ENCODE measurements around the gene SLX4IP.
"Not testable (repeated sequence)": the region's sequence is repeated elsewhere in the genome, so short reads cannot be mapped to it uniquely, and the experiment has no call there.

SLX4IP gene

DNA sequence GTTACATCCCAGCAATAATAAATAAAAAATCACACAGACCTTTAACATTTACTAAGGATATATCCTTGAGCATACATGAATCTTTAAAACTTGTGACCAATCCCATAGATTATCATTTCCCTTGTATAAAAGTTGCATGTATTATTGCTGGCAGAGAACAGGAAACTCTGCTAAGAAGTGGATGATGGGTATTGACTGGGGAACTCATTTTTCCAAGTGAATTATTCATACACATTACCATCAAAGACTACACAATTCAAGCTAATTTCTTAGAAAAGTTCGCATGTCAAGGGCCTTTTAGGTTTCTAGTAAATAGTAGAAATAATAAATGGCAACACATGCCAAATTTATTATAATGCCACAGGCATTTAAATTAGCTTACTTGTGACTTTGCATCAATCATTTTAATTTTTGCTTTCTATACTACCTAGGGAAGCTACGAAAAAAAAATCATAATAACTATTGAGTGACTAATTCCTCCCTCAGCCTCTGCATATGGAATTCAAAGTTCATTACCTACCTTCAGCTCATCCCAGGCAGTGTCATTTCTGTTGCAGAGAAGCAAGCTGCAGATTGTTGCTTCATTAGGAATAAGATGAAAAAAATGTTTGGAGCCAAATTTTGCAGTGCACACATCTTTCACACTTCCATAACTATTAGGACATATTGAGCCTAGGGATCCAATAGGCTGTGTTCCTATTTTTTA is 26.8 kb upstream of the SLX4IP start:
- Histone ChIP-seq H3K4me1 (ENCODE audit: control insufficient read depth, insufficient read depth, low read length) (no peaks in the 10 kb centered on the region), H3K27me3 (ENCODE audit: control insufficient read depth, insufficient read depth, low read length) (no peaks in the 10 kb centered on the region), H3K4me3 (ENCODE audit: low read depth, low read length) (no peak overlapping the region), H3K9ac (ENCODE audit: low read depth, low read length) (no peak overlapping the region), H3K9me3 (ENCODE audit: control insufficient read depth, insufficient read depth, low read length) (no peaks in the 10 kb centered on the region), H3K36me3 (ENCODE audit: control insufficient read depth, insufficient read depth, low read length) (peaks cover 4% of the 10 kb centered on the region)

GRCh38 chr20:10411673-10412072 is 23.4 kb upstream of the SLX4IP start:
- H3K9ac ChIP-seq (ENCODE audit: low read depth, low read length) = no peak overlapping the region
- no peak overlapping the region for H3K4me3 ChIP-seq (ENCODE audit: low read depth, low read length)
- H3K4me1 ChIP-seq (ENCODE audit: control insufficient read depth, insufficient read depth, low read length) = peaks cover 10% of the 10 kb centered on the region

DNA sequence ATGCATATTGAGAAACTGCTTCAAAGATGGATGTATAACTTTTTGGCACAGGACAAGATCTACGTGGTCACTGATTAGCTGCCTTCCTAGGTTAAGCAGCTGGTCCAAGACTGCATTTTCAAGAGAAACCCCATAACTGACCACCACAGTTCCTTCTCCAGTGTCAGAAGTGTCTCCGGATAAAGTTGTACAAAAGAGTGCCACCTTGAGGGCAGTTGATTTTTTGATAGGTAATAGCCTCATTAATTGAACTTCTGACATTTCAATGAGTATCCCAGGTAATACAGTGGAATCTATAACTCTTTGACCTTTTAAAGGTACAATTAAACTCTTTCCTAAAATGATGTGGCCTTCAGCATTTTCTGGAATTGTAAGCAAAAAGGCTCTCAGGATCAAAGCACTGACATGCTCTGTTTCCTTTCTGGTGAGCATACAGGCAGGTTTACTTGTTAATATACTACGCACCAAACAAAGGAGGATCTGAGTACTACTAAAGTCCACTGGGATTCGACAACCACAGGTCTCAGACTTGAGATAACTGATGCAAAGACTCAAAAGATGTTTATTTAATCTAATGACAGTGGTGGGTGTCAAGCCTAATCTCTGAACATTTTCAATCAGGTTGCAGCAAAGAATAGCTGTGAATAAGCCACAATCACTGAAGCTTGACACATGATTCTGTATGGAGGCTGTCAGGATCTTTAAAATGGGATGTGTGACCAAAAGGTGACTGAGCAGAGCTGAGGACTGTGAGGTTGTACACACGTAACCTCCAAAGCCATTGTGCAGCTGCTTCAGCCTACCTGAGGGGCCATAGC is 22.3 kb upstream of the SLX4IP start:
- no peak overlapping the region for H3K9ac ChIP-seq (ENCODE audit: low read depth, low read length)

More at GRCh38 chr20:10411673-10412072, 23.4 kb upstream of the SLX4IP start:
- Histone ChIP-seq H3K36me3 (ENCODE audit: control insufficient read depth, insufficient read depth, low read length) (no peaks in the 10 kb centered on the region), H3K9me3 (ENCODE audit: control insufficient read depth, insufficient read depth, low read length) (no peaks in the 10 kb centered on the region), H3K27me3 (ENCODE audit: control insufficient read depth, insufficient read depth, low read length) (no peaks in the 10 kb centered on the region)

GRCh38 chr20:10415013-10415650 is 20.0 kb upstream of the SLX4IP start:
- H3K9me3 ChIP-seq (ENCODE audit: control insufficient read depth, insufficient read depth, low read length) = no peaks in the 10 kb centered on the region
- H3K4me3 ChIP-seq (ENCODE audit: low read depth, low read length) = no peak overlapping the region
- H3K27me3 ChIP-seq (ENCODE audit: control insufficient read depth, insufficient read depth, low read length) = no peaks in the 10 kb centered on the region
- H3K9ac ChIP-seq (ENCODE audit: low read depth, low read length) = no peak overlapping the region
- H3K36me3 ChIP-seq (ENCODE audit: control insufficient read depth, insufficient read depth, low read length) = peaks cover 3% of the 10 kb centered on the region
- H3K4me1 ChIP-seq (ENCODE audit: control insufficient read depth, insufficient read depth, low read length) = peaks cover 10% of the 10 kb centered on the region

More for the DNA sequence above, 22.3 kb upstream of the SLX4IP start:
- peaks cover 10% of the 10 kb centered on the region for H3K4me1 ChIP-seq (ENCODE audit: control insufficient read depth, insufficient read depth, low read length)
- no peaks in the 10 kb centered on the region for H3K9me3 ChIP-seq (ENCODE audit: control insufficient read depth, insufficient read depth, low read length)
- peaks cover 3% of the 10 kb centered on the region for H3K36me3 ChIP-seq (ENCODE audit: control insufficient read depth, insufficient read depth, low read length)
- no peak overlapping the region for H3K4me3 ChIP-seq (ENCODE audit: low read depth, low read length)
- H3K27me3 ChIP-seq (ENCODE audit: control insufficient read depth, insufficient read depth, low read length) = no peaks in the 10 kb centered on the region

GRCh38 chr20:10417218-10417617 is 17.9 kb upstream of the SLX4IP start:
- H3K27me3 ChIP-seq (ENCODE audit: control insufficient read depth, insufficient read depth, low read length); H3K9me3 ChIP-seq (ENCODE audit: control insufficient read depth, insufficient read depth, low read length); H3K4me3 ChIP-seq (ENCODE audit: low read depth, low read length); H3K9ac ChIP-seq (ENCODE audit: low read depth, low read length); H3K36me3 ChIP-seq (ENCODE audit: control insufficient read depth, insufficient read depth, low read length): not testable (repeated sequence)
- H3K4me1 ChIP-seq (ENCODE audit: control insufficient read depth, insufficient read depth, low read length) = peaks cover 10% of the 10 kb centered on the region

GRCh38 chr20:10419550-10420133 is 15.5 kb upstream of the SLX4IP start:
- H3K9ac ChIP-seq (ENCODE audit: low read depth, low read length) = no peak overlapping the region

GRCh38 chr20:10423735-10424134 is 11.4 kb upstream of the SLX4IP start:
- H3K36me3 ChIP-seq (ENCODE audit: control insufficient read depth, insufficient read depth, low read length) = no peaks in the 10 kb centered on the region

More at GRCh38 chr20:10419550-10420133, 15.5 kb upstream of the SLX4IP start:
- no peaks in the 10 kb centered on the region for H3K27me3 ChIP-seq (ENCODE audit: control insufficient read depth, insufficient read depth, low read length)
- peaks cover 3% of the 10 kb centered on the region for H3K36me3 ChIP-seq (ENCODE audit: control insufficient read depth, insufficient read depth, low read length)
- peaks cover 10% of the 10 kb centered on the region for H3K4me1 ChIP-seq (ENCODE audit: control insufficient read depth, insufficient read depth, low read length)
- H3K4me3 ChIP-seq (ENCODE audit: low read depth, low read length) = no peak overlapping the region
- no peaks in the 10 kb centered on the region for H3K9me3 ChIP-seq (ENCODE audit: control insufficient read depth, insufficient read depth, low read length)

DNA sequence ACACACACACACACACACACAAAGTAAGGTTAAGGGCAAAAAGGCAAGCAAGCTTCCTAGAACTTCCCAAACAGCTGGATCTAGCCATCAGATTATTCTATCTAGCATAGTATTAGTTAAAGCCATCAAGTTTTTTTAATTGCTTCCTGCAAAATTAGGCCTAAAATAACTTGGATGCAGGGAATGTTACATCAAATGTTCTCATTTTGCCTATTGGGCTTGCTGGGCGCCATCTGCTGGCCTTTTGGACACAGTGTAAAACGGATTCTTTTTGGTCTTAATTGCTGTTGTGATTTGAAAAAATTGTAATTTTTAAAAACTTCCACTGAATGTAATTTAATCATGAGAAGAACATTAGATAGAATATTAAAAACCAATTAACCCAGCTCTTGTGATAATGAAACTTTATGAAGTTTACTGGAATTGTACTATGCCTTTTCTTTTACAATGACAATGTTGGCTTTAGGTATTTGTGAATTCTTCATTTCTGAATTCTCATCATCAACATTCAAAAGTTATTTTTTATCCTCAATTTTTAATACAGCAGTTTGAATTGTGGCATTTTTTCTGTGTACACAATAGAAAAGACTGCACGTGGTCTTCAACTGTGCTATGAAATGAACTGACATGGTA is 7.9 kb upstream of the SLX4IP start:
- no peak overlapping the region for H3K9ac ChIP-seq (ENCODE audit: low read depth, low read length)
- H3K9me3 ChIP-seq (ENCODE audit: control insufficient read depth, insufficient read depth, low read length) = no peaks in the 10 kb centered on the region
- H3K27me3 ChIP-seq (ENCODE audit: control insufficient read depth, insufficient read depth, low read length) = no peaks in the 10 kb centered on the region
- H3K4me1 ChIP-seq (ENCODE audit: control insufficient read depth, insufficient read depth, low read length) = peaks cover 14% of the 10 kb centered on the region
- no peak overlapping the region for H3K4me3 ChIP-seq (ENCODE audit: low read depth, low read length)
- no peaks in the 10 kb centered on the region for H3K36me3 ChIP-seq (ENCODE audit: control insufficient read depth, insufficient read depth, low read length)

More at GRCh38 chr20:10423735-10424134, 11.4 kb upstream of the SLX4IP start:
- Histone ChIP-seq H3K4me1 (ENCODE audit: control insufficient read depth, insufficient read depth, low read length) (peaks cover under 1% of the 10 kb centered on the region), H3K9me3 (ENCODE audit: control insufficient read depth, insufficient read depth, low read length) (no peaks in the 10 kb centered on the region), H3K27me3 (ENCODE audit: control insufficient read depth, insufficient read depth, low read length) (no peaks in the 10 kb centered on the region), H3K4me3 (ENCODE audit: low read depth, low read length) (no peak overlapping the region), H3K9ac (ENCODE audit: low read depth, low read length) (no peak overlapping the region)

DNA sequence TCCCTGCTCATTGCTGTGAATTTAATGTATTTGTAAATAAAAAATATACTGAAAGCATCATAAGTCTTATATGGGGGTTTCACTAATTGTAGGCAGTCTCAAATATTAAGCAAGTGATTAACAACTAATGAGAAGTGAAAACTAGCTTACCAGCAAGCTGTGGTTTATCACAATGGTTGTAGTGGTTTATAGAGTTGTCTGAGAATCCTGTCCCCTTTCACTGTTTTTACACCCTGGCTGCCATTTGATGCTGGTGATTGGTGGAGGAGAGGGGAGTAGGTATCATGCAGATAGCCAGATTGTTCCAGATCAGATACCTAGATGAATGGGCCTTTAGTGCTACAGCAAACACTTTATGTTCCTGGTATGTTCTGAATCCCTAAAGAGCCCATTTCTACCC is 7.1 kb upstream of the SLX4IP start:
- Histone ChIP-seq H3K4me3 (ENCODE audit: low read depth, low read length) (no peak overlapping the region), H3K9ac (ENCODE audit: low read depth, low read length) (no peak overlapping the region), H3K36me3 (ENCODE audit: control insufficient read depth, insufficient read depth, low read length) (no peaks in the 10 kb centered on the region), H3K27me3 (ENCODE audit: control insufficient read depth, insufficient read depth, low read length) (no peaks in the 10 kb centered on the region), H3K9me3 (ENCODE audit: control insufficient read depth, insufficient read depth, low read length) (no peaks in the 10 kb centered on the region), H3K4me1 (ENCODE audit: control insufficient read depth, insufficient read depth, low read length) (peaks cover 15% of the 10 kb centered on the region)

GRCh38 chr20:10429443-10429981 is 5.6 kb upstream of the SLX4IP start:
- Histone ChIP-seq H3K4me3 (ENCODE audit: low read depth, low read length) (no peak overlapping the region), H3K9me3 (ENCODE audit: control insufficient read depth, insufficient read depth, low read length) (no peaks in the 10 kb centered on the region), H3K27me3 (ENCODE audit: control insufficient read depth, insufficient read depth, low read length) (no peaks in the 10 kb centered on the region), H3K9ac (ENCODE audit: low read depth, low read length) (no peak overlapping the region), H3K4me1 (ENCODE audit: control insufficient read depth, insufficient read depth, low read length) (peaks cover 15% of the 10 kb centered on the region), H3K36me3 (ENCODE audit: control insufficient read depth, insufficient read depth, low read length) (no peaks in the 10 kb centered on the region)

DNA sequence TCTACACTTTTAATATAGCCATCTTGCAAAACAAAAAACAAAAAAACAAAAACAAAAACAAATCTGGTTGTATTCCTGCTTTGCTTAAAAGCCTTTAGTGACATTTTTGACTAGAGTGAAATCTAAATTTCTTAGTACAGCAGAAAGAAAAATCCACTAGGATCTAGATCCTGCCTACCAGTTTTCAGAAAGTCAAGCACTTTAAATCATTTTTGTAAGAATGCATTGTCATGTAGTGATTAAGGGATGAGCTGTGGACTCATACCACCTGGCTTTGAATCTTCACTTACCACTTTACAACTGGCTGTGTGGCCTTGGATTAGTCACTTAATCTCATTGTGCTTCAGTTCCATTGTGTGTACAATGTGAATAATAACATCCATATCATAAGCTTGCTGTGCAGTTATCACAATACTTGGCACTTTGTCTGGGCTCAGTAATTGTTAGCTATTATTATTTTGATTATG is 5.1 kb upstream of the SLX4IP start:
- H3K4me3 ChIP-seq (ENCODE audit: low read depth, low read length) = no peak overlapping the region
- no peaks in the 10 kb centered on the region for H3K36me3 ChIP-seq (ENCODE audit: control insufficient read depth, insufficient read depth, low read length)
- no peaks in the 10 kb centered on the region for H3K9me3 ChIP-seq (ENCODE audit: control insufficient read depth, insufficient read depth, low read length)
- no peak overlapping the region for H3K9ac ChIP-seq (ENCODE audit: low read depth, low read length)
- peaks cover 15% of the 10 kb centered on the region for H3K4me1 ChIP-seq (ENCODE audit: control insufficient read depth, insufficient read depth, low read length)
- H3K27me3 ChIP-seq (ENCODE audit: control insufficient read depth, insufficient read depth, low read length) = no peaks in the 10 kb centered on the region
